GM23338 (cell line): Measurements from ENCODE around the gene GIMAP7. TPM values are rescaled to one million over a fixed set of nuclear protein-coding genes. Genes with fewer than 3 reads are reported as not detected.

Experiments
- ATAC-seq: fragments of 200-7000 bp; cut with Tn5 transposase; 3 replicates; pipeline ENCODE4 v1.9.1; 2020
- DNase-seq: peaks from one replicate; pipeline ENCODE4 v3.0.0-alpha.2; 2015; ENCODE audit warnings: low spot score
- H2AFZ ChIP-seq: fragments of 200-600 bp; sonication (generic); 2 replicates; pipeline ENCODE4 v1.8.0; 2016; ENCODE audit warnings: antibody characterized with exemption, mild to moderate bottlenecking, moderate library complexity
- H3F3A ChIP-seq: fragments of 200-600 bp; sonication (generic); replicated peaks from 2 replicates; pipeline ENCODE4 v1.8.0; 2017; ENCODE audit warnings: antibody characterized with exemption, mixed run types, low read depth
- H3K27ac ChIP-seq: fragments of 200-600 bp; sonication (generic); 2 replicates; pipeline ENCODE4 v1.6.1; 2016; ENCODE audit warnings: low read depth
- H3K27me3 ChIP-seq: fragments of 200-600 bp; sonication (generic); 2 replicates; pipeline ENCODE4 v1.8.0; 2016; ENCODE audit warnings: mild to moderate bottlenecking, mixed run types, moderate library complexity; ENCODE audit not compliant: insufficient read depth
- H3K36me3 ChIP-seq: fragments of 200-600 bp; sonication (generic); 2 replicates; pipeline ENCODE4 v1.8.0; 2016; ENCODE audit warnings: mild to moderate bottlenecking; ENCODE audit not compliant: insufficient read depth
- H3K4me1 ChIP-seq: fragments of 200-600 bp; sonication (generic); 2 replicates; pipeline ENCODE4 v1.8.0; 2016; ENCODE audit warnings: mild to moderate bottlenecking, moderate library complexity; ENCODE audit not compliant: insufficient read depth
- H3K4me2 ChIP-seq: fragments of 200-600 bp; sonication (generic); 2 replicates; pipeline ENCODE4 v1.7.1; 2017; ENCODE audit warnings: mixed run types
- H3K4me3 ChIP-seq: fragments of 200-600 bp; sonication (generic); 2 replicates; pipeline ENCODE4 v1.6.1; 2016; ENCODE audit warnings: mixed run types
- H3K79me2 ChIP-seq: fragments of 200-600 bp; sonication (generic); replicated peaks from 2 replicates; pipeline ENCODE4 v1.8.0; 2017; ENCODE audit warnings: mild to moderate bottlenecking; ENCODE audit not compliant: insufficient read depth
- H3K9me2 ChIP-seq: fragments of 200-600 bp; sonication (generic); 2 replicates; pipeline ENCODE4 v1.8.0; 2017; ENCODE audit not compliant: insufficient read depth
- H4K20me1 ChIP-seq: fragments of 200-600 bp; sonication (generic); replicated peaks from 2 replicates; pipeline ENCODE4 v1.8.0; 2017; ENCODE audit warnings: mild to moderate bottlenecking; ENCODE audit not compliant: insufficient read depth
- H3K27ac Mint-ChIP-seq: 2 replicates; pipeline ENCODE4 v1.8.0; 2020; ENCODE audit warnings: inconsistent platforms, mild to moderate bottlenecking, moderate library complexity, mixed read lengths
- H3K27me3 Mint-ChIP-seq: 3 replicates; pipeline ENCODE4 v1.8.0; 2022; ENCODE audit warnings: low read depth, mild to moderate bottlenecking, moderate library complexity, mixed read lengths, inconsistent platforms; ENCODE audit not compliant: insufficient read depth, poor library complexity
- H3K36me3 Mint-ChIP-seq: 3 replicates; pipeline ENCODE4 v1.8.0; 2021; ENCODE audit warnings: low read depth, mild to moderate bottlenecking, inconsistent platforms, moderate library complexity, mixed read lengths
- H3K4me1 Mint-ChIP-seq: 3 replicates; pipeline ENCODE4 v1.8.0; 2020; ENCODE audit warnings: mild to moderate bottlenecking, inconsistent platforms, mixed read lengths
- H3K4me3 Mint-ChIP-seq: 3 replicates; pipeline ENCODE4 v1.8.0; 2021; ENCODE audit warnings: moderate library complexity, mild to moderate bottlenecking, inconsistent platforms, mixed read lengths
- H3K9me3 Mint-ChIP-seq: 3 replicates; pipeline ENCODE4 v1.8.0; 2020; ENCODE audit warnings: moderate library complexity, mild to moderate bottlenecking, inconsistent platforms, mixed read lengths
- CTCF ChIP-seq, 2 experiments: fragments of 200-600 bp in 1 of 2; sonication (generic) in 1 of 2; conservative IDR thresholded peaks; 2 replicates each; pipeline versions ENCODE4 v1.5.1 to v1.6.1; 2016 to 2017; ENCODE audit warnings: antibody characterized with exemption in 2 of 2, low read depth in 2 of 2, mild to moderate bottlenecking in 2 of 2, moderate library complexity in 1 of 2
- ETS1 ChIP-seq: IDR thresholded peaks from 2 replicates; pipeline ENCODE4 v1.6.1; 2016; ENCODE audit warnings: antibody characterized with exemption
- EZH2phosphoT487 ChIP-seq: fragments of 200-600 bp; sonication (generic); IDR thresholded peaks from one replicate; pipeline ENCODE4 v1.8.1; 2018; ENCODE audit warnings: antibody characterized with exemption; ENCODE audit not compliant: unreplicated experiment
- NANOG ChIP-seq: IDR thresholded peaks from 2 replicates; pipeline ENCODE4 v1.6.1; 2016; ENCODE audit warnings: antibody characterized with exemption, borderline replicate concordance
- POLR2AphosphoS5 ChIP-seq: IDR thresholded peaks from 2 replicates; pipeline ENCODE4 v1.6.1; 2016; ENCODE audit warnings: antibody characterized with exemption, low read depth
- STAT1 ChIP-seq: IDR thresholded peaks from one replicate; pipeline ENCODE4 v1.6.1; 2016; ENCODE audit warnings: antibody characterized with exemption; ENCODE audit not compliant: unreplicated experiment
- ZNF114 ChIP-seq: fragments of 250-450 bp; sonication (Bioruptor Pico); IDR thresholded peaks from 2 replicates; pipeline ENCODE4 v1.5.0; 2020; ENCODE audit warnings: mild to moderate bottlenecking, moderate library complexity
- ZNF331 ChIP-seq: fragments of 250-450 bp; sonication (Bioruptor Pico); IDR thresholded peaks from 2 replicates; pipeline ENCODE4 v1.5.0; 2020; ENCODE audit warnings: low read depth, mild to moderate bottlenecking, moderate library complexity
- polyA plus RNA-seq: library from polyadenylated mRNA; unstranded; fragments of >200 nt; fragmentation: Nextera tagmentation; extraction: Ambion mirVana; gene quantifications from 2 replicates; pipeline ENCODE4 v1.2.1, GENCODE V29; 2016
- total RNA-seq: library from RNA; depleted of rRNA; stranded (reverse); fragments of >200 nt; shearing (Covaris generic); gene quantifications from 2 replicates; pipeline ENCODE4 v1.2.3, GENCODE V29; 2014
- TF ChIP-seq, protein P1 (sequence below): fragments of 250-450 bp; sonication (Bioruptor Pico); IDR thresholded peaks from 2 replicates; pipeline ENCODE4 v1.5.0; 2020; ENCODE audit warnings: mild to moderate bottlenecking, moderate library complexity

GIMAP7 gene
- total and polyA plus RNA-seq, 2 experiments from 2014 or later: not detected

DNA sequence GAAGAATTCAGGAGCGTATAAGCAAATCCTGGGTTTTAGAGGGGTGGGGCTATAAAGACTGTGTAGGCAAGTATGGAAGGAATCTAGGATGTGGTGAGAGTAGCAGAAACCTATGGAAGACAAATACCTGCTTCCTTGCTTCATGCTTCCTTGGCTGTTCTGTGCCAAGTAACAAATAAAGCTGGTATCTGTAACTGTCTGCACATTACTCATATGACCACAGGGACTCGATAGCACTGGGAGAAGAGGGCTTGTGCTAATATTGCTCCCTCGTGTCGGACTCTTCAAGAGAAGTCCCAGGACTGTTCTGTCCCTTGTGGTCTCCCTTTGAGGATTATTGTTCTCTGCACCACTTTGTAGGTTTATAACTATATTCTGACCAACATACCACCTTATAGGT lies 11.5 kb upstream of the GIMAP7 start (continued):
- TF ChIP-seq, protein P1, sequence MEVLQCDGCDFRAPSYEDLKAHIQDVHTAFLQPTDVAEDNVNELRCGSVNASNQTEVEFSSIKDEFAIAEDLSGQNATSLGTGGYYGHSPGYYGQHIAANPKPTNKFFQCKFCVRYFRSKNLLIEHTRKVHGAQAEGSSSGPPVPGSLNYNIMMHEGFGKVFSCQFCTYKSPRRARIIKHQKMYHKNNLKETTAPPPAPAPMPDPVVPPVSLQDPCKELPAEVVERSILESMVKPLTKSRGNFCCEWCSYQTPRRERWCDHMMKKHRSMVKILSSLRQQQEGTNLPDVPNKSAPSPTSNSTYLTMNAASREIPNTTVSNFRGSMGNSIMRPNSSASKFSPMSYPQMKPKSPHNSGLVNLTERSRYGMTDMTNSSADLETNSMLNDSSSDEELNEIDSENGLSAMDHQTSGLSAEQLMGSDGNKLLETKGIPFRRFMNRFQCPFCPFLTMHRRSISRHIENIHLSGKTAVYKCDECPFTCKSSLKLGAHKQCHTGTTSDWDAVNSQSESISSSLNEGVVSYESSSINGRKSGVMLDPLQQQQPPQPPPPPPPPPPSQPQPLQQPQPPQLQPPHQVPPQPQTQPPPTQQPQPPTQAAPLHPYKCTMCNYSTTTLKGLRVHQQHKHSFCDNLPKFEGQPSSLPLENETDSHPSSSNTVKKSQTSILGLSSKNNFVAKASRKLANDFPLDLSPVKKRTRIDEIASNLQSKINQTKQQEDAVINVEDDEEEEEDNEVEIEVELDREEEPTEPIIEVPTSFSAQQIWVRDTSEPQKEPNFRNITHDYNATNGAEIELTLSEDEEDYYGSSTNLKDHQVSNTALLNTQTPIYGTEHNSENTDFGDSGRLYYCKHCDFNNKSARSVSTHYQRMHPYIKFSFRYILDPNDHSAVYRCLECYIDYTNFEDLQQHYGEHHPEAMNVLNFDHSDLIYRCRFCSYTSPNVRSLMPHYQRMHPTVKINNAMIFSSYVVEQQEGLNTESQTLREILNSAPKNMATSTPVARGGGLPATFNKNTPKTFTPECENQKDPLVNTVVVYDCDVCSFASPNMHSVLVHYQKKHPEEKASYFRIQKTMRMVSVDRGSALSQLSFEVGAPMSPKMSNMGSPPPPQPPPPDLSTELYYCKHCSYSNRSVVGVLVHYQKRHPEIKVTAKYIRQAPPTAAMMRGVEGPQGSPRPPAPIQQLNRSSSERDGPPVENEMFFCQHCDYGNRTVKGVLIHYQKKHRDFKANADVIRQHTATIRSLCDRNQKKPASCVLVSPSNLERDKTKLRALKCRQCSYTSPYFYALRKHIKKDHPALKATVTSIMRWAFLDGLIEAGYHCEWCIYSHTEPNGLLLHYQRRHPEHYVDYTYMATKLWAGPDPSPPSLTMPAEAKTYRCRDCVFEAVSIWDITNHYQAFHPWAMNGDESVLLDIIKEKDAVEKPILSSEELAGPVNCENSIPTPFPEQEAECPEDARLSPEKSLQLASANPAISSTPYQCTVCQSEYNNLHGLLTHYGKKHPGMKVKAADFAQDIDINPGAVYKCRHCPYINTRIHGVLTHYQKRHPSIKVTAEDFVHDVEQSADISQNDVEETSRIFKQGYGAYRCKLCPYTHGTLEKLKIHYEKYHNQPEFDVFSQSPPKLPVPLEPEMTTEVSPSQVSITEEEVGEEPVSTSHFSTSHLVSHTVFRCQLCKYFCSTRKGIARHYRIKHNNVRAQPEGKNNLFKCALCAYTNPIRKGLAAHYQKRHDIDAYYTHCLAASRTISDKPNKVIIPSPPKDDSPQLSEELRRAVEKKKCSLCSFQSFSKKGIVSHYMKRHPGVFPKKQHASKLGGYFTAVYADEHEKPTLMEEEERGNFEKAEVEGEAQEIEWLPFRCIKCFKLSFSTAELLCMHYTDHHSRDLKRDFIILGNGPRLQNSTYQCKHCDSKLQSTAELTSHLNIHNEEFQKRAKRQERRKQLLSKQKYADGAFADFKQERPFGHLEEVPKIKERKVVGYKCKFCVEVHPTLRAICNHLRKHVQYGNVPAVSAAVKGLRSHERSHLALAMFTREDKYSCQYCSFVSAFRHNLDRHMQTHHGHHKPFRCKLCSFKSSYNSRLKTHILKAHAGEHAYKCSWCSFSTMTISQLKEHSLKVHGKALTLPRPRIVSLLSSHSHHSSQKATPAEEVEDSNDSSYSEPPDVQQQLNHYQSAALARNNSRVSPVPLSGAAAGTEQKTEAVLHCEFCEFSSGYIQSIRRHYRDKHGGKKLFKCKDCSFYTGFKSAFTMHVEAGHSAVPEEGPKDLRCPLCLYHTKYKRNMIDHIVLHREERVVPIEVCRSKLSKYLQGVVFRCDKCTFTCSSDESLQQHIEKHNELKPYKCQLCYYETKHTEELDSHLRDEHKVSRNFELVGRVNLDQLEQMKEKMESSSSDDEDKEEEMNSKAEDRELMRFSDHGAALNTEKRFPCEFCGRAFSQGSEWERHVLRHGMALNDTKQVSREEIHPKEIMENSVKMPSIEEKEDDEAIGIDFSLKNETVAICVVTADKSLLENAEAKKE (CRISPR knock-in tag): no peak
- TF ChIP-seq POLR2AphosphoS5: no peak
- TF ChIP-seq ZNF114 (CRISPR knock-in tag): no peak
- no peak for TF ChIP-seq CTCF (conservative IDR thresholded peaks at IDR 0.05; ENCODE audit: low read depth in 2 of 2)
- TF ChIP-seq STAT1: no peak
- no peak for TF ChIP-seq ZNF331 (CRISPR knock-in tag)
- TF ChIP-seq EZH2phosphoT487: no peak

DNA sequence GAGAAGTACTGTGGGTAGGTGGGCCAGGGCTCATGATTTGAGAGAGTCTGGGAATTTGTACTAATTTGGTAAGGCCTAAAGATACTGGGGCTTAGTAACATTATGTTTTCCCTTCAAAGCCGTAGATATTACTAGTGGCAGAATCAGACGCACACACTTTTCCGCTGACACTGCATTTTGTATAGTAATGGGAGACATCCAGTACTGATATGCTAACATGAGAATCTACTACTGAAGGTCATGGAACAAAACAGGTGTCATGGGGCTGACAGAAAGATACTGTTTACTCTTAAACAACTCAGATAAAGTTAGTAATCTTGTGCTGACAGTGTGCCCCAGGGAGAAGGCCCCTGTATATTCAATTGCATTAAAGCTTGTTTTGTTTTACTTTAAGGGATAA lies 11.1 kb upstream of the GIMAP7 start:
- Histone ChIP-seq H3K4me1 (no peaks in the 10 kb centered on the region), H3K79me2 (no peaks in the 10 kb centered on the region), H3K27me3 (no peaks in the 10 kb centered on the region), H3K4me2 (no peak overlapping the region), H3K9me2 (no peaks in the 10 kb centered on the region), H2AFZ (0 out of 2 replicates have a peak overlapping the region, but pooled peaks have one; percentile 49), H3F3A (no peaks in the 10 kb centered on the region), H4K20me1 (no peaks in the 10 kb centered on the region), H3K4me3 (no peak overlapping the region), H3K27ac (no peak overlapping the region), H3K36me3 (no peaks in the 10 kb centered on the region)
- Mint-ChIP-seq H3K4me3 (no peak overlapping the region), H3K9me3 (no peaks in the 10 kb centered on the region; the same call in 2 of the 3 replicates), H3K36me3 (no peaks in the 10 kb centered on the region), H3K4me1 (no peaks in the 10 kb centered on the region), H3K27ac (no peak overlapping the region), H3K27me3 (peaks cover 2% of the 10 kb centered on the region)
- DNase-seq: no peak
- ATAC-seq: no peak
- TF ChIP-seq EZH2phosphoT487 (no peak), NANOG (no peak), ZNF114 (CRISPR knock-in tag) (no peak), CTCF (conservative IDR thresholded peaks at IDR 0.05; ENCODE audit: low read depth in 2 of 2) (no peak), ETS1 (no peak)
